Upper lobe of left lung (tissue), 6 donors: Measurements from ENCODE around the gene VAT1. TPM values are rescaled to one million over a fixed set of nuclear protein-coding genes. Genes with fewer than 3 reads are reported as not detected.
"Not testable (repeated sequence)": the region's sequence is repeated elsewhere in the genome, so short reads cannot be mapped to it uniquely, and the experiment has no call there.

ENCODE experiments used
- ATAC-seq, 2 donors: fragments of 200-7000 bp; cut with Tn5 transposase; one replicate each; pipeline ENCODE4 v1.9.1; 2022; ENCODE audit warnings: mild to moderate bottlenecking in 2 of 2, moderate library complexity in 2 of 2; ENCODE audit not compliant: low FRiP score in 2 of 2
- DNase-seq, 2 donors: peaks; one replicate each; pipeline ENCODE4 v3.0.0-alpha.2; 2019 to 2020
- H3K27ac ChIP-seq, 4 donors: fragments of 200-600 bp; sonication (generic); one replicate each; pipeline ENCODE4 v1.5.1; 2016 to 2019
- H3K27me3 ChIP-seq, 4 donors: fragments of 200-600 bp; sonication (generic); one replicate each; pipeline ENCODE4 v1.5.1; 2017 to 2019
- H3K36me3 ChIP-seq, 4 donors: fragments of 200-600 bp; sonication (generic); one replicate each; pipeline ENCODE4 v1.5.1; 2016 to 2019
- H3K4me1 ChIP-seq, 4 donors: fragments of 200-600 bp; sonication (generic); one replicate each; pipeline ENCODE4 v1.5.1; 2018 to 2019
- H3K4me3 ChIP-seq, 4 donors: fragments of 200-600 bp; sonication (generic); one replicate each; pipeline ENCODE4 v1.5.1; 2017 to 2019; ENCODE audit warnings: mild to moderate bottlenecking in 2 of 4, moderate library complexity in 1 of 4
- H3K9me3 ChIP-seq, 4 donors: fragments of 200-600 bp; sonication (generic); one replicate each; pipeline ENCODE4 v1.5.1; 2018 to 2019
- EP300 ChIP-seq, 4 donors: sonication (generic); formaldehyde crosslinking; IDR thresholded peaks; one replicate each; pipeline ENCODE4 v1.5.1; 2017; ENCODE audit warnings: antibody characterized with exemption in 4 of 4, control low read depth in 2 of 4
- POLR2A ChIP-seq, 4 donors: fragments of 450-650 bp; IDR thresholded peaks; one replicate each; pipeline ENCODE4 v1.5.1; 2016 to 2017; ENCODE audit warnings: antibody characterized with exemption in 4 of 4, mild to moderate bottlenecking in 2 of 4
- POLR2AphosphoS5 ChIP-seq, 2 donors: sonication (generic); formaldehyde crosslinking; IDR thresholded peaks; one replicate each; pipeline ENCODE4 v1.5.1; 2017; ENCODE audit warnings: antibody characterized with exemption in 2 of 2
- WGBS, 2 donors: methylation state at CpG; one replicate each; pipeline ENCODE4 v1.1.5; 2017 to 2018; 5-methylcytosine and 5-hydroxymethylcytosine counted together
- total RNA-seq, 6 donors: library from RNA; depleted of rRNA in 4 of 6; stranded (reverse); fragments of >200 nt in 4 of 6; gene quantifications; one replicate each; pipeline versions ENCODE4 v1.1.0 to v1.2.1, GENCODE V29; 2016 to 2021
- TF ChIP-seq, protein P1 (sequence below), 6 experiments: fragments of 450-650 bp in 4 of 6; fragments of 200-600 bp in 2 of 6; sonication (generic) in 2 of 6; IDR thresholded peaks; one replicate each; pipeline ENCODE4 v1.5.1; 2016 to 2019; ENCODE audit warnings: antibody characterized with exemption in 6 of 6
- donor health status: DM: no; HTN: no; CAD: no; lungs with moderate emphysema.
- donor health status: DM: no; HTN: yes; CAD: no; lungs with severe emphysema.

Gene VAT1
- total RNA-seq, 6 donors from 2014 or later: 122 to 343 (median 222) TPM

DNA sequence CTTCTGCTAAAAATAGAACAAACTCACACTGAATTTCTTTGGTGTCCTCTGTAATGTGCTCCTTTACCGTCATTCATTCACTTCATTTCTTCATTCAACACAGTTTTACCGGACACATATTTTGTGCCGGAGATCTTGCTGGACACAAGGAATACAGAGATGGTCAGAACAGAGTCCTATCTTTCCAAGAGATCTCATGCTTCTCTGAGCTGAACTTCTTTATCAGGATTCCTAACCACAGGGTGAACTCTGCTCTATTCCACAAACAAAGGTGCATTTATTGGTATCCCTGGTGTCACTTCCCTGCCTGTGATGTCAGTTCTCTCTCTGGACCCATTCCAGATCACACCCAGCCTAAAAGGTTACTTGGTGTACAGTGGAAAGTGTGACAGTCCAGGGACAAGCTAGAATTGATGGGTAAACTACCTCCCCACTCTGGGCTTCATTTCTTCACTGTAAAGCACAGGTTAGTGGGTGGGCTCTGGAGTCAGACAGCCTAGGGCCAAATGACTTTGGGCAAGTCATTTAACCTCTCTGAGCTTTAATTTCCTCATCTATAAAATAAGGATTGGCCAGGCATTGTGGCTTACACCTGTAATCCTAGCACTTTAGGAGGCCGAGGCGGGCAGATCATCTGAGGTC lies 11.4 kb downstream of the VAT1 start:
- peaks cover 0 to 39% (median 25%) of the 10 kb centered on the region in 4 donors for H3K36me3 ChIP-seq
- no peaks in the 10 kb centered on the region for H3K27me3 ChIP-seq
- H3K27ac ChIP-seq: peak overlapping the region in 3 of 4 donors; percentile 8 to 85 (median 58)
- WGBS, 2 donors: 89 to 93% methylated on average over 5 of the region's 5 CpGs
- peaks cover 40 to 74% (median 60%) of the 10 kb centered on the region in 4 donors for H3K4me1 ChIP-seq
- DNase-seq (no peak), ATAC-seq (no peak)
- no peaks in the 10 kb centered on the region for H3K9me3 ChIP-seq
- TF ChIP-seq, protein P1, sequence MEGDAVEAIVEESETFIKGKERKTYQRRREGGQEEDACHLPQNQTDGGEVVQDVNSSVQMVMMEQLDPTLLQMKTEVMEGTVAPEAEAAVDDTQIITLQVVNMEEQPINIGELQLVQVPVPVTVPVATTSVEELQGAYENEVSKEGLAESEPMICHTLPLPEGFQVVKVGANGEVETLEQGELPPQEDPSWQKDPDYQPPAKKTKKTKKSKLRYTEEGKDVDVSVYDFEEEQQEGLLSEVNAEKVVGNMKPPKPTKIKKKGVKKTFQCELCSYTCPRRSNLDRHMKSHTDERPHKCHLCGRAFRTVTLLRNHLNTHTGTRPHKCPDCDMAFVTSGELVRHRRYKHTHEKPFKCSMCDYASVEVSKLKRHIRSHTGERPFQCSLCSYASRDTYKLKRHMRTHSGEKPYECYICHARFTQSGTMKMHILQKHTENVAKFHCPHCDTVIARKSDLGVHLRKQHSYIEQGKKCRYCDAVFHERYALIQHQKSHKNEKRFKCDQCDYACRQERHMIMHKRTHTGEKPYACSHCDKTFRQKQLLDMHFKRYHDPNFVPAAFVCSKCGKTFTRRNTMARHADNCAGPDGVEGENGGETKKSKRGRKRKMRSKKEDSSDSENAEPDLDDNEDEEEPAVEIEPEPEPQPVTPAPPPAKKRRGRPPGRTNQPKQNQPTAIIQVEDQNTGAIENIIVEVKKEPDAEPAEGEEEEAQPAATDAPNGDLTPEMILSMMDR (IDR thresholded peaks at IDR 0.05): no peak
- TF ChIP-seq EP300 (IDR thresholded peaks at IDR 0.05) (no peak), POLR2A (IDR thresholded peaks at IDR 0.05) (no peak), POLR2AphosphoS5 (IDR thresholded peaks at IDR 0.05) (no peak)
- H3K4me3 ChIP-seq: no peak overlapping the region

DNA sequence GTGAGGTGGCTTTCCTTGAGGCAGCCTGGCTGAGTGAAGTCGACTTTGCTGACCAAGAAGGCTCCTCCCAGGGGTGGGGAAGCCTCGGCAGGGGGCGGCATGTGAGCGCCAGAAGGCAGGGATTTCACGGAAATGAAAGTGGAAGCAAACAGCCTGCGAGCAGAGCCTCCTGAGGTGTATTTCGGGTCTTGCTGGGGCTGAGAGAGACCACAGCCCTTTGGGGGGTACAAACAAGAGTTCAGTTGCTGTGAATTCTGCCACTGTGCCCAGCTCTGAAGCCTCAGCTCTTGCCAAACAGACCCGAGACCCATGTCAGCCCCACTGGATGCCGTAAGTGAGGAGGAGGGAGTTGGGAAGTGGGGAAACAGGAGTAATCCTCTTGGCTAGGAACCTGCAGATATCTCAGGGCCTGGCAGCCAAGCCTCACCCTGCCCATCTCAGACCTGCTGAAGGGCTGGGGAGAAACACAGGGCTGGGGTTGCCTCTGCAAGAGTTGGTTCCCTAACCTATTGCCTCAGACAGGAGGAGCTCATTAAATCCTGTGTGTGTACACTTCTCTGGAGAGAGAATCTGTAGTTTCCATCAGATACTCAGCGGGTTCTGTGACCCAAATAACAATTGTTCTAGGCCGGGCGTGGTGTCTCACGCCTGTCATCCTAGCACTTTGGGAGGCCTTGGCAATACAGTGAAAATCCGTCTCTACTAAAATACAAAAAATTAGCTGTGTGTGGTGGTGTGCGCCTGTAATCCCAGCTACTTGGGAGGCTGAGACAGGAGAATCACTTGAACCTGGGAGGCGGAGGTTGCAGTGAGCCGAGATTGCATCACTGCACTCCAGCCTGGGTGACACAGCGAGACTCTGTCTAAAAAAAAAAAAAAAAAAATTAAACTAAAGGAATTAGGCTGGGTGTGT lies 15.3 kb downstream of the VAT1 start, which contains the start of gene IFI35:
Gene IFI35, plus strand, starts transcription at position 146 of the 913 bp plus-strand sequence. Its CDS starts 164 bp downstream, at position 310.
- peak; percentile 90 to 92 for DNase-seq
- H3K9me3 ChIP-seq: no peaks in the 10 kb centered on the region
- H3K4me1 ChIP-seq: peaks cover 21 to 39% (median 31%) of the 10 kb centered on the region in 4 donors
- WGBS, 2 donors: 23 to 32% methylated on average over 17 to 18 of the region's 18 CpGs
- peaks cover 10 to 28% (median 24%) of the 10 kb centered on the region in 4 donors for H3K36me3 ChIP-seq
- TF ChIP-seq EP300 (IDR thresholded peaks at IDR 0.05) (no peak), POLR2AphosphoS5 (IDR thresholded peaks at IDR 0.05) (peak; percentile 37 to 80), POLR2A (IDR thresholded peaks at IDR 0.05) (peak in 3 of 4 donors; percentile 21 to 65 (median 57))
- TF ChIP-seq, protein P1 (IDR thresholded peaks at IDR 0.05): peak in 5 of 6 experiments; percentile 27 to 63 (median 29)
- H3K27ac ChIP-seq: peak within 1 kb of the TSS; percentile 88 to 97 (median 93)
- ATAC-seq: peak; percentile 94 to 95
- peak within 1 kb of the TSS; percentile 5 to 80 (median 68) for H3K4me3 ChIP-seq
- H3K27me3 ChIP-seq: no peaks in the 10 kb centered on the region

DNA sequence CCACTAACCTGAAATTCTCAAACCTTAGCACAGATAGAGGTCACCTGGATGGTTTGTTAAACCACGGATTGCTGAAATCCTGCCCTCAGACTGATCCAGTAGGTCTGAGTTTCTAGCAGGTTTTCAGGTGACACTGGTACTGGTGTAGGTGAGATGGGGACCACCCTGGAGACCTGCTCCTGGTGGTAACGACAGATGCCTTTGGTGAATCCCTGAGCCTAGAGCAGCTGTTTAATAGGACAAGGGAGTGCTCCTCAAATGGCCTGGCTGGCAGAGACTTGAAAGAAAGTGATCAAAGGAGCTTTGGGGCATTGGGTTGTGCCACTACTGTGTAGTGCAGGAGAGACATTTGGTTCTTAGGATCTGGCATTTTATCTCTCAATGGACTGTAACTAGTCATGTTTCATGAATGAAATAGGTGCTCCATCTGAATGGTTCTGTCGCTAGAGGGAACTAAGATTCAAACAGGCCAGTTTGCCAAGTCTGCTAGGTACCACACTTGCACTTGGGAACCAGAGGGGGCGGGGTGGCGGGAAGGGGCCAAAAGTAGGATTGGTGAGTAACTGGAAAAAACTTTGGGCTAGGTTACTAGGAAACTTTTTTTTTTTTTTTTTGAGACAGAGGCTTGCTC lies 18.5 kb downstream of the VAT1 start:
- 84 to 88% methylated on average over 5 of the region's 5 CpGs for WGBS, 2 donors
- TF ChIP-seq EP300 (IDR thresholded peaks at IDR 0.05) (no peak), POLR2AphosphoS5 (IDR thresholded peaks at IDR 0.05) (no peak), POLR2A (IDR thresholded peaks at IDR 0.05) (no peak)
- TF ChIP-seq, protein P1 (IDR thresholded peaks at IDR 0.05): no peak
- H3K9me3 ChIP-seq: no peaks in the 10 kb centered on the region
- H3K4me1 ChIP-seq: peaks cover 31 to 46% (median 37%) of the 10 kb centered on the region in 4 donors
- H3K36me3 ChIP-seq: peaks cover 18 to 53% (median 45%) of the 10 kb centered on the region in 4 donors
- ATAC-seq: no peak
- H3K27ac ChIP-seq: no peak overlapping the region
- H3K4me3 ChIP-seq: no peak overlapping the region
- H3K27me3 ChIP-seq: no peaks in the 10 kb centered on the region
- no peak for DNase-seq

DNA sequence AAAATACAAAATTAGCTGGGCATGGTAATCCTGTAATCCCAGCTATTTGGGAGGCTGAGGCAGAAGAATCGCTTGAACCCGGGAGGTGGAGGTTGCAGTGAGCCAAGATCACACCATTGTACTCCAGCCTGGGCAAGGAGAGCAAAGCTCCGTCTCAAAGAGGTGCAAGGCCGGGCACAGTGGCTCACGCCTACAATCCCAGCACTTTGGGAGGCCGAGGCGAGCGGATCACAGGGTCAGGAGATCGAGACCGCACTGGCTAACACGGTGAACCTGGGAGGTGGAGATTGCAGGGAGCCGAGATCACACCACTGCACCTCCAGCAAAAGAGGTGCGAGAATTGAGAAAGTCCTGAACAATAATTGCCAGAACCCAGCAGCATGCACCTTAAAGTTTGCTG lies 21.3 kb downstream of the VAT1 start:
- H3K36me3 ChIP-seq: peaks cover 18 to 53% (median 45%) of the 10 kb centered on the region in 4 donors
- not testable (repeated sequence) for H3K9me3 ChIP-seq, DNase-seq, ATAC-seq, H3K27me3 ChIP-seq, H3K4me3 ChIP-seq
- WGBS, 2 donors: 92 to 97% methylated on average over 10 to 13 of the region's 13 CpGs
- H3K4me1 ChIP-seq: peaks cover 24 to 41% (median 31%) of the 10 kb centered on the region in 4 donors
- H3K27ac ChIP-seq: peak overlapping the region; percentile 1 to 94 (median 30)
